Superior temporal gyrus (tissue), 1 donor: ENCODE measurements around the gene PARN.

ENCODE experiments used
- DNase-seq: peaks from one replicate; pipeline ENCODE4 v3.0.0-alpha.2; 2016; ENCODE audit errors: extremely low spot score

PARN gene

DNA sequence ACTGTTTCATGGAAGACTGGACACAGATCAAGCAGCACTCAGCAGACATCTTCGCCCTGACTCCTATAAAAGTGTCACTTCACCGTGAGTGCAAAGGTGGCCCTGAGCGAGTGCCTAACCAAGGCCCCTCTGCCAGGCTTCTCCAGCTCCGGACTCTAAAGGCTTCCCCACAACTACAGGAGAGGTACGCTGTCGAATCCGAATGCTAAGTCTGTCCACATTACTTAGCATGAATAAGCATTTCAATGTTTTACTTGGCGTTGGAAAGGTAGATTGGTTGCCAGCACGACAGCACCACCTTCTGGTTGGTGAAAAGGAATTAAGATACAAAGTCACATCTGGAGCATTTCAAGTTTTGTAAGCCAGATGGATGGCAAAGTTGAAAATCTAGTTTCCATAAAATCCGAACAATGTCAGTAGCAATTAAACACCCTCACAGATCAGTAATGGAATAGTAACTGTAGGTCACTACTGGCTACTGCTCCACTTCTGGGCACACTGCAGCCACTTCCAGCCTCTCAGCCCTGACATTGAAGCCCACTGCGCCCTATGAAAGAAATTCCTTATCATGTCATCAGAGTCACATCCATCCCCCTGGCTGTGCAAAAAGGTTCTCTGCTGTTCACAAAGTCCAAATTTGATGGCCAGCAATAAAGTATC, 100.9 kb downstream of the PARN start:
- peak; percentile 94 for DNase-seq

DNA sequence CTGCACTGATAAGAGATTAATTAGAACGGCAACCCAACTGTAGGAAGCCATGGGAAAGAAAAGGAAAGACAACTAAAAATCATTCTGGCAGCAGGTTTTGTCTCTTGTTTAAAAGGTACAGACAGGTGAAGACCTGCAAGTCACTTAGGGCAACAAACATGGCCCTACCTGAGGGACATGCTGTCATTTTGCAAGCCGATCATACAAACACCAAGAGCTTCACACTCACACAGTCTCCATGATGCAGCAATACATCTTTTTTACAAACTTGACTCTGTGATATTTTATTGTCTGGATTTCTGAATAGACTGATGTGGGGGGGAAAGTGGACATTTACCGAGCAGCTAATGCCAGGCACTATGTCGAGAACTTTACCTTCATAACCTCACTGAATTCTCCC, 101.8 kb downstream of the PARN start:
- no peak for DNase-seq

DNA sequence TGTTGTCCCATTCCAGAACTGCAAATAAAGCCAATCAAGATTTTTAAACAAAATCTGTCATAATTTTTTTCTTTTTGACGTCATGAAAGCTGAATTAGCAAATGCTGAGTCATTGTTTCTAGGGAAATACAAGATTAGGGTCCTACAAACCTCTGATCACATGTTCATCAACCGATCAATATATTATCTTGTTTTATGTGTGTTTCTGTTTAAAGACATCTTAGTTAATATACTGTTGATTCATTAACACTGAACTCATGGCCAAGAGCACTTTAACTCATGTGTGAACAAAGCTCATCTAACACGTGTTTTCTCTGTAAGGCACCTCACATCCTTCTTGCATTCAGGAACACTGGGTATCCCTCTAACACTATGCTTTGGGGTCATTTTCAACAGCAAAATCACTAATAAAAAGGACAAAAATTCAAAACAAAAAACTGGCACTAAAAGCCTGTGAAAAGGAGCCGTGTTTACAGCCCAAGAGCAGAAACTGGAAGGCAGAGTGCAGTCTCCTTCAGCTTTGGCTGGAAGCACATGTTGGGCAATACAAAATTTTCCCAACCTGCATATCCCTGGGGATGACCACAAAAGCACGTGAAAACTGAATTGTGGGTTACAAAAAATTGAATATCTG, 102.5 kb downstream of the PARN start:
- no peak for DNase-seq

DNA sequence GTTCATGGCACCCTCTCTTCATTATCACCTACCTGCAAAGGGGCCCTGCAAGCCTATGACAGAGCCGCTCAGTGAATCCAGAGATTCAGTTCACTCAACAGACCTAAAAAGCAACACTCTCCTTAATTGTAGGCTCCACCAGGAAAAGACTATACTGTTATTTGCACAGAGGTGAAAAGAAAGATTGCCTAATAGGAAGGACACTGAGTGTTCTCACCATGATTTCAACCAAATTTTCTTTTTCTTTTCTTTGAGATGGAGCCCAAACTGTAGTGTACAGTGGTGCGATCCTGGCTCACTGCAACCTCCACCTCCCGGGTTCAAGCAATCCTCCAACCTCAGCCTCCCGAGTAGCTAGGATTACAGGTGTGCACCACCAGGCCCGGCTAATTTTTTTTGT, 104.5 kb downstream of the PARN start:
- no peak for DNase-seq

DNA sequence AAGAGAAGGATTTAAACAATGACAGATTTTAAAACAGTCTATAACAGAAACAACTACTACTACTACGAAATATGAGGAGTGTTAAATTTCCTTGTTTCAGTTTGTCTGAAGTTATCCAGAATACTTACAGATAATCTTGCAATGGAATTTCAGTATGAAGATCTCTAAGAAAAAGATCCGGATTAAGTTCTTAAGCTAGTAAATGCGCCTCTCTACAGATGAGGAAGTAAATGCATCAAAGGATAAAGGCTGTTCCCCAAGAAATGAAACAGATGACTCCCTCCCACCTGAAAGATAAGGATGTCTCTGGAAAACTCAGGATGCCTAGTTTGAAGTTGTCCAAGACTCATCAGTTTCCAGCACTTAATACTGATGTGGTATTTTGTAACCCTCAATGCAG, 105.1 kb downstream of the PARN start:
- no peak for DNase-seq

DNA sequence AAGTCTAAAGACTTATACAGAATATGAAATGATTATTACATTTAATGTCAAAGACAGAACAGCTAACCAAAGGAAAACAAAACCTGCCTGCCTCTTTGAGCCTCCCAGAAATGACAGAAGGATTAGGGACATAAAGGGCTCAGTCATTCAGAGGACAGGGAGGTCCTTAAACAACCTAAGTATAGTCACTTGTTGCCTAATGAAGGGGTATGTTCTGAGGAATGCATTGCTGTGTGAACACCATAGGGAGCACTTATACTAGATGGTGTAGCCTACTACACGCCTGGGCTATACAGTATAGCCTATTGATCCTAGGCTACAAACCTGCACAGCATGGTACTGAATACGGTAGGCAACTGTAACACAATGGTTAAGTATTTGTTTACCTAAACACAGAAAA, 106.4 kb downstream of the PARN start:
- no peak for DNase-seq

DNA sequence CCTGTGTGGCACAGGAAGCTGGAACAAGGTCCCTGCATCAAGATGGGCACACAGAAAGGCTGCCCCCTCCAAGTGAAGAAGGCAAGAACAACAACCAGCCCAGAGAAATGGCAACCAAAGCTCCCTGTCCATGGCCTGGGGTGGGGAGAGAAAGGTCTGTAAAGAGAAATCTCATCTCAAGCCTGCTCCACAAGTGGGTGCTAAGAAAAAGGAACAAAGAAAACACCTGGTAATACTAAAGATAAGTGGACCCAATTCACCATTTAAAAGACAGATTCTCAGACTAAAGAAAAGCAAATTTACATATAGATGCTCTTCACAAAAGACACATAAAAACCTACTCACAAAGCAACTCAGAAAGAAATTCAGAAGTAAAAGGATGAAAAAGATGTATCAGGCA, 107.4 kb downstream of the PARN start:
- DNase-seq: no peak

DNA sequence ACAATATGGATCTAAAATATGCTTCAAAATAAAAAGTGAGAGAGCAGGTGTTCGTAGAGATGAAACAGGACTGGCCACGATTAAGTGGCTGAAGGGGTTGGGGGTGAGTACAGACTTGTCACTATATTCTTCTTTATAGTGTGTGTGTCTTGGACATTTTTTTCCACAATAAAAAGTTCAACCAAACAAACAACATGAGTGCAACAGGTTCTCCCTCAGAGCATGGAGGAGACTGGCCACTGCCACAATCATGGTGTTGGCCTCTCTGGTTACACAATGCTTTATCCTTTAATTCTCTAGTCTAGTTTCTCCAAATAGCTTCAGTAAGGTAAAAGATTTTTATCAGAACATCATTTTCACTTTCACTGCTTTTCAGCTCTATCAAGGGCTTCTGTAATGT, 109.3 kb downstream of the PARN start:
- DNase-seq: no peak

DNA sequence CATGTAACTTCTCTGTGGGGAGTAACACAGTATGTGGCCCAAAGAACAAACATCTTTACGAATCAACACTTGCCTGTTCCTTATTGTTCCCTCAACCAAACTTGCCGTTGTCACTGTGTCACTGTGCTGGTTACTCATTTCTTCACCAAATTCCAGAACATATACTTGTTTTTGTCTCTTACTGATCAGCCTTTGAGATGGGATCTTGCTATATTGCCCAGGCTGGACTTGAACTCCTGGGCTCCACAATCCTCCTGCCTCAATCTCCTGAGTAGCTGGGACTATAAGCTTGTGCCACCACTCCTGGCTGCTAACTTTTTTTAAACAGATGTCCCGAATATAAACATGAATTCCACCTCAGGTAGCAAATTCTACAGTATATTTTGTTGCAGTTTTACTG, 115.1 kb downstream of the PARN start:
- DNase-seq: no peak

DNA sequence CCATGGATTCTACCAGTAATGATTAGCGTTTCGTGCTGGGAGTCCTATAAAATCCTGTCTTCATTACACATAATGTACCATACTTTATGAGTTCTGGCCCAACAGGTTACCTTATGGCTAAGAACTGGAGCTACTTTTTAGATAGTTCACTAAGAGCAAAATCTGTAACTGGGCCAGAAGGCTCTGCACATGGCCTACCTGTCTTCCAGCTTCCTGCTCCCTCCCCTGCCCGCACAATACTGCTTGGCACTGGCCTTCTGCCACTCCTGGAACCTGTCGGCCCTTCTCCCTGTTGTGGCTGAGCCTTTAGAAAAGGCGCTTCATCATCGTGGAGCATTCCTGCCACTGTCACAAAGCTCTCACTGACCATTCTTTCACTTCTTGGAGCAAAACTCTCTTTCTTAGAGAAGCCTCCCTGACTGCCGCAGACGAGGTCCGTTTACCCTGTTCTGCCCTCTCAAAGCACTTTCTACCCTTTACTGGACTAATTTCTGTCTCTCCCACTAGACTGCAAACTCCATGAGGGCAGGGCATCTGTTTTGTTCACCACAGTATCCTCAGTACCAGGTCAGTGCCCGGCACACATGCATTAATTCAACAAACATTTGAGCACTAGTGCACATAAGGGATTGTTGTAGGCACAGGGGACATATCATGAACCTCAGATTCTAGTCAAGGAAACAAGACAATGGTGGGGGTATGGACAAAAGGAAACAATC, 116.5 kb downstream of the PARN start:
- DNase-seq: no peak

DNA sequence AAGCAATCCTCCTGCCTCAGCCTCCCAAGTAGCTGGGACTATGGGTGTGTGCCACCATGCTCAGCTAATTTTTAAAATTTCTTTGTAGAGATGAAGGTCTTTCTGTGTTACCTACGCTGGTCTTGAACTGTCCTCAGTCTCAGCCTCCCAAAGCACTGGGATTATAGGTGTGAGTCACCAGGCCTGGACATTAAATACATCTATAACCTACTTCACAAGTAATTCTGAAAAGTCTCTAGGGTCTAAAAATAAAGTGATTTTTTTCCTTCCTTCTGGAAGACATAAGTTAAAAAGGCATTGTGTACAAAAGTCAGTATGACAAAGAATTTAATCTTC, 118.3 kb downstream of the PARN start:
- DNase-seq: no peak

DNA sequence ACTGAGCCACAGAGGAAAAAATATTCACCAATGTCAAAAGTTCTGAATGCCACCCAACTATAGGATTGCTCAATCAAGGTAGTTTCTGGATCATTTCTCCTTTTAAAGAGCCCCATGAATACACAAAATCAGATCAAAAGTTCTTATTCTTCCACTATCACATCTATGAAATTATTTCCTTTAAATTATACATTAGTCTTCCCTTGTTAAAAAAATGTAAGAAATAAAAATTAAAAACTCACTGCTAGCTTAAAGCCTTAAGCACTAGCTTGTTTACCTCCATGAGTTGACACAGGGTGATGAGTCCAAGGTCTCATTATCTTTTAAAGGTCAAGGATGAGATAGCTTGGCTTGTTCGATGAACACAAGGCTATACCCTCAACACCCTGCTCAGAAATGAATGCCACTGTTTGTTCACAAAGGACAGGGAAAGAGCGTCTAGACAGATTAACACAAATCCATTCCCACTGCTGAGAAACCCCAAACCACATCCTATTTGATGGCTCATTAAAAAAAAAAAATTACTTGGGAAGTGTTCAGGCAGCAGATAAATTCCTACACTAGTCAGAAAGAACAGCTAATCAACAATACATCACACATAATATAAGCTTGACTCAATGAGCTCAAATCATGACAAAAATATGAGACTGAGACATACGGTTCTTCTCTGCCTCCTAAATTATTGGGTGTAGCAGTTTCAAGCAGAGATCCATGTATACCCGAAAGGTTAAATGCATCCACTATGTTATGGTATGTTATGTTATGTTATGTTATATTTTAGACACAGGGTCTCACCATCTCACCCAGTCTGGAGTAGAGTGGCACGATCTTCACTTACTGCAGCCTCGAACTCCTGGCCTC, 118.9 kb downstream of the PARN start:
- DNase-seq: no peak

DNA sequence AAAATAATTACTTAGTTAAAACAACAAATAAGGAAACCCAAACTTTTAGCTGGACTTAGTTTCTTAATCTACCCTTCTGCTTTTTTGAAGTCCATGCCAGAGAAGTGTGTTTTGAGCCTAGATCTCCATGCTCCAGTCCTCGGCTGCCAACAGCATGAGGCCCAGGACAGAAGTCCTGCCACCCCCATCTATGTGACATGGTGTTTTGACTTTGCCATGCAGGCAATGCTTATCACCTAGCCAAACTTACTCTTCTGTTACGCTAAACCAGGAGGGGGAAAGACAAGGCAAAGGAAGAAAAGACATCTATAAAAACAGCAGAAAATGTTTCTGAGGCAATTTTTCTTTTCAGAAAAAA, 119.5 kb downstream of the PARN start:
- DNase-seq: no peak

DNA sequence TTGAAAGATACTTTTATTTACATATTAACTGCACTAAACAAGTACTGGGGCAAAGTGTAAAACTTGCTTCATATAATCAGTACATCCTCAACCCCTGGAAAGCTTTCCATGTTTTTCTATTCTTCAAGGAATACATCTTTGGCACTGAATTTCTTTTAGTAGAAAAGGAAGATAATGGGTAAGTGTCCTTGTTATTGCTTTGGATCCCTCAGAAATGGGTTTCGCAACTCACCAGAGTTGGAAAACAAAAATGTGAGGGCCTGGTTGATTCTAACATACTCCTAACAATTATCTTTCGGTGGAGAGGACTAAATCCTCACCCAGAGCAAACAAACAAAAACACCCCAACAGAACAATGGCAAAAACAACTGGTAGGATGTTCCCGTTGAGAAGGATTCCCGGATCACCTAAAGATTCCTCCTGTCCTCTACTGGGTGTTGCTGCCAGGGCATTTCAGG, 120.4 kb downstream of the PARN start:
- DNase-seq: no peak

DNA sequence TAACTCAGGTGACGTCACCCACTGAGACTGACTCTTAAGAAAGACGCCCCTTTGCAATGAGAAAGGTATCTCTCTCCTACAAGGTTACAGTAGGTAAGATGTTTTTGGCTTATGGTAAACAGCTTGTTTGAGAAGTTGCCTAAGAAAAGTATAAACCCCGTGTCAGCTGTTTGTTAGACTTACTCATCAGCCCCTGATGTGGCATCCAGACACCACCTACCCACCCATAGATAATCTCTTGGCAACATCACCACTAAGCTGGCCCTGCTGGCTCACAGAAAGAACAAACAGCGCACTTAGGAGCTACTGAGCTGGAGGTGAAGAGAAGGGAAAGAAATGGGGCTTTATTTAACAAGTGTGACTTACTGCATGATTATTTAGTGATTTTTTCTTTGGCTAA, 121.0 kb downstream of the PARN start:
- DNase-seq: no peak

DNA sequence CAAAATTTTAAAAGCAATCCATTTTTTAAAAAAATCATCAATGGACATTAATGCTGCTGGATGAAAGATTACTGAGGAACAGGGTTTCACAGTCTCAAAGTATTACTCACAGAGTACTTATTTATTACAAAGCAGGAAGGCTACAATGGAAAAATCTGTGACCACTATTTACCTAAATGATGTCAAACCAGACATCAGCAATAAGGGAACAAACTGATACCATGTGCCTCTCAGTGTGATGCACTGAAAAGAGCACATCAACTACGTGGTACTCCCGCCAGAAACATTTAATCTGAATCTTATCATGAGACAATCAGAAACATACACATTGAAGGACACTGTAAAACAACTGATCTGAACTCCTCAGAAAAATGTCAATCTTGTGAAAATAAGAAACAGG, 124.2 kb downstream of the PARN start:
- DNase-seq: no peak

DNA sequence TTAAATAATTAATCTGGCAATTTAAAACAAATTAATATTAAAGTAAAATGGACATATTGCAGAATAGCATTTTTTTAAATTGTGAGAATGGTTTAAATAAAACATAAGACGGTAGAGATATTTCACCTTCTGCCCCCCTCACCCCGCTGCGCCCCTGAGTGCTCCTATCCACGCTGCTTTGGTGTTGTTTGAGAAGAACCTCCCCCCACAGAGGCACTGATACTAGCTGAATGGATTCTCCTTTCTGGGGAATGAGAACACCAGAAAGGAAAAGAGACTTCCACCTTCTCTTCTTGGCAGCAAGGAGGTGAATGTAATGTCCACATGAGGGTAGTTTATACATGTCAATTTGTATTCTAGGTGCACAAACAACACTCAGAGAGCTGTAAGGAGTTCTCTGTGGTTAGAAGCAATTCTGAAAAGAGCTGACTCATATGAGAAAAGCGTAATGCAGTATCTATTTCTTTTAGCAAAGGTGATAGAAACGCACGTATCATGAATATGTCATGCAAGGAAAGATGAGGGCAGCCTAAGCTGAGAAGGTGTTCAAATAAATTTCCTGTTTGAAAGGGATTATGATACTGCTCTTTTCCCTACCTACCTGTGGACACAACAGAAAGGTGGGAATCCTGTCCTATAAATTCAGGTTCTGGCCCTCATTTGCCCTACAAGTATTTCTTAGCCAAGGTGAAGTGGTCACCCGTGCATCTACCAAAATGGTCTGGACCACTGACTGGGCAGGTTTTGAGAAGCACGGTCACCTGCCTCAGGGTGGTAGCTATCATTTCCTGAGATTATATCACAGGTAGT, 126.9 kb downstream of the PARN start:
- no peak for DNase-seq

DNA sequence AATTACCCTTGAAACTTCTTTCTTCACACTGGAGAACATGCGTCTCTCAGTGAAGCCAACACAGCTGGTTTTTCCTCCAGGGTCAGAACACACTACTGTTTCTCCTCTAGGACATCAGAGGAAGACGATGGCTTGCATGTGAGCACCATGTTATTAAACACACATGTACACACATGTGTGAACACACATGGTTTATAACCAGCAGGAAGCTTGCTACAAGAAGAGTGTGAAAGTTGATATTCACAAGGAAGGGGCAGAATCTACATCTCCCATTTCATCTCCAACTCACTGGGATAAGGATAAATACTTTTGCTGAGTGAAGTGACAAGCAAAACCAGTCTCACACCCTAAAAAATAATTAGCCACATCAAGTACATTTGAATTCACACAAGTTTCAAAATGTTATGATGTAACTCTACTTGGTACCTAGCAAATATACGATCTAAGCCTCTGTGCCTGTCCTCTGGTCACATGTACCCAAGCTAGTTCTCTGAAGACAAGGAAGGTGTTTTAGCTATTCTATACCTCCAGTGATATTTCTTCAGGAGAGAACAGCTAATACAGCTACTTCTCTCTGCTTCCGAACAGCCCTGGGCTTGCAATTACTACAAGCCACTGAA, 127.7 kb downstream of the PARN start:
- DNase-seq: no peak

DNA sequence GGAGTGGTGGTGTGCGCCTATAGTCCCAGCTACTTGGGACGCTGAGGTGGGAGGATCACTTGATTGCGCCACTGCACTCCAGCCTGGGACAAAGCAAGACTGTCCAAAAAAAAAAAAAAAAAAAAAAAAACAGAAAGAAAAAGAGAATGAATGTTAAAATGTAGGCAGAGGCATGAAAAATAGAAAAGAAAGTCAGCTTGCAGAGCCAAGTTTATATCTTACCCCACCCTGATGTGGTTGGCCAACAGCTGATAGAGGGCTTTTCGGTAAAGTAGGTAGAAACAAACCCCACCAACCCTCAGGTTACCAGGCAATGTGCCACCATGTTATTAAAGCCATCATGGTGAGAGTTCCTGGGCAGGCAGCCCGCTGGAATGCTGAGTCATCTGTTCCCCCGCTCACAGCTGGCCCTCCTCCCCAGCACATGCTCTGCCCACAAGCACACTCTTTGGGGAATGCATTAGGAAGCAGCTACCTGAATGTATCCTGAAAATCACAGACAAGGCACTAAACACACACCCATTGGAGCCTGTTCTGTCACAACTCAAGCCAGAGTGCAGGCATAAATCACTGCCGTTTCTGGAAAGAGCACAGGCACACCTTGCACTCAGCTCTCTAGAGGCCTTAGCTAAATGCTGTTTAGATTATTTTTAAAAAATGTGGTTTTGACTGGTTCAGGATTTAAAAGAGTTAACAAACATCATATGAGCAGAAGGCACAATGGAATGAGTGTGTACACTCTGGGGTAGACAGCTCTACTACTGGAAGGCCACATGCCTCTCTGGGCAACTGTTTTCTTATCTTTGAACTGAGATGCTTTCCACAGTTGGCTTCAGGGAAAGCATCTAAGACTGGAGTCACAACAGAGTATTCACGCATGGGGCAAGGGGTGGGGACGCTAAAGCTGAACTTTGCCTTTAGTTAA, 128.5 kb downstream of the PARN start:
- DNase-seq: peak; percentile 92

DNA sequence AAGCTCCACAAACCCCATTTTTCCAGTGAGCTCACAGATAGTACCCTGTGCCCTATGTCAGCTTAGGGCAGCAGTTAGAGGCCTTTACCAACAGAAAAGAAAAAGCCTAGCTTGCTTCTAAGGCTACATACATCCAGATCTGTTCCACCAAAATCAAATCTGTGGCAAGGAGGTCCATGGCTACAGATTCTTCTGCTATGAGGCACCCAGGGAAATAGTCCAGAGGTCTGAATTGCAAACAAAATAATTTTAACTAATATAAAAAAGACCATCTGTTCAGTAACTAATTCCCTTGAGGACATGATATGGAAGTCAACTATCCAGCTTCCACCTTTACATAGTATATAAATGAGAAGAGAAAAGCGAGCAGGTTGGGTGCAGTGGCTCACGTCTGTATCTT, 129.3 kb downstream of the PARN start:
- no peak for DNase-seq
